Stimulated activated CD4-positive, alpha-beta T cell treated with anti-CD3 and anti-CD28 coated beads, TNF-alpha, amount 100 ng/mL, for 48 hours (primary cell): ENCODE measurements around the gene G6PC2.

Source experiments
- DNase-seq, 3 donors: peaks; one replicate each; pipeline ENCODE4 v3.0.0-alpha.2; 2020; ENCODE audit warnings: low read depth in 3 of 3

The G6PC2 gene

DNA sequence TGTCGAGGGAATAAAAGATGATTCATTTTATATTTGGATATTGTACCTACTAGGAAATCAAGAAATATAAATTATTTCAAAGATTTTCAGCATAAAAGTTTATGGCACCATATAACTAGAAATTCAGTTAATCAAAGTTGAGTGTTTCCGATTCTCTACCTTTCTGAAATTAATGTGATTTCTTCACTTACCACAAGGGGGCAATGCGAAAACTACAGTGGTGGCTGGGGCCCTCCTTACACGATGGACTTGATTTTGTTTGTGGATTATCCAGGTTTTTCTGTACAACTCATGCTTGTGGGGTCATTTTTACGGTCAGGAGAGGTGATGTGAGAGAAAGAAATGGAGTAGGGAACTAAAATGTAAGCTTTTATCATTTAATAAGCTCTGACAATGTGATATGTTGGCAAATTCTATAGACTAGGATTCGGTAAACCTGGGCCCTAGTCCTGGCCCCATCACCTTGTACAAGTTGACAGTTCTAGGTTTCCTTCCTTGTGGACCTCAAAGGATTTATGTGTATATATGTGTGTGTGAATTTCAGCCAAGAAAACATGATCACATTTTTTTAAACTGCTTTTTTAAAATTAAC lies 47.6 kb downstream of the G6PC2 start:
- no peak for DNase-seq

DNA sequence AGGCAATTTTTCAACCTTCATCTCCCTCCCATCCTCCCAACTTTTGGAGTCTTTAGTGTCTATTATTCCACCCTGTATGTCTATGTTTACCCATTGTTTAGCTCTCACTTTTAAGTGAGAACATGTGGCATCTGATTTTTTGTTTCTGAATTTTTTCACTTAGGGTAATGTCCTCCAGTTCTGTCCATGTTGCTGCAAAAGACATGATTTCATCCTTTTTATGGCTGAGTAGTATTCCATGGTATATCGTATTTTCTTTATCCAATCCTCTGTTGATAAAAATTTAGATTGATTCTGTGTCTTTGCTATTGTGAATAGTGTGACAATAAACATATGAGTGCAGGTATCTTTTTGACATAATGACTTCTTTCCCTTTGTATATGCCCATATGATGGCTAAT lies 48.2 kb downstream of the G6PC2 start:
- no peak for DNase-seq

DNA sequence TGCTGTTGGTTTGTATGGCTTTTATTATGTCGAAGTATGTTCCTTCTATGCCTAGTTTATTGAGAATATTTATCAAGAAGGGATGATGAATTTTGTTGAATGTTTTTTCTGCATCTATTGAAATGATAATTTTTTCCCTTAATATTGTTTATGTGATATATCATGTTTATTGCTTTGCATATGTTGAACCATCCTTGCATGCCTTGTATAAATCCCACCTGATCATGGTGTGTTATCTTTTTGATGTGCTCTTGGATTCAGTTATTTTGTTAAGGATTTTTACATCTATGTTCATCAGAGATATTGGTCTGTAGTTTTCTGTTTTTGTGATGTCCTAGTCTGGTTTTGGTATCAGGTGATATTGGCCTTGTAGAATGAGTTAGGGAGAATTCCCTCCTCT lies 50.8 kb downstream of the G6PC2 start:
- DNase-seq, result no peak

DNA sequence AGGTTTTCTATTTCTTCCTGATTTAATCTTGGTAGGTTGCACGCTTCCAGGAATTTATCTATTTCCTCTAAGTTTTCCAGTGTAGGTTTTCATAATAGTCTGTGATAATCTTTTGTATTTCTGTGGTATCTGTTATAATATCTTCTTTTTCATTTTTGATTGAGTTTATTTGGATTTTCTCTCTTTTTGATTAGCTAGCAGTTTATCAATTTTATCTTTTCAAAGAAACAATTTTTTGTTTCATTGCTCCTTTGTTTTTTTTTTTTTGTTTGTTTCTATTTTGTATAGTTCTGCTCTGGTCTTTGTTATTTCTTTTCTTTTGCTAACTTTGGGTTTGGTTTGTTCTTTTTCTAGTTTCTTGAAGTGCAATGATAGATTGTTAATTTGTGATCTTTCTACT lies 51.3 kb downstream of the G6PC2 start:
- no peak for DNase-seq

DNA sequence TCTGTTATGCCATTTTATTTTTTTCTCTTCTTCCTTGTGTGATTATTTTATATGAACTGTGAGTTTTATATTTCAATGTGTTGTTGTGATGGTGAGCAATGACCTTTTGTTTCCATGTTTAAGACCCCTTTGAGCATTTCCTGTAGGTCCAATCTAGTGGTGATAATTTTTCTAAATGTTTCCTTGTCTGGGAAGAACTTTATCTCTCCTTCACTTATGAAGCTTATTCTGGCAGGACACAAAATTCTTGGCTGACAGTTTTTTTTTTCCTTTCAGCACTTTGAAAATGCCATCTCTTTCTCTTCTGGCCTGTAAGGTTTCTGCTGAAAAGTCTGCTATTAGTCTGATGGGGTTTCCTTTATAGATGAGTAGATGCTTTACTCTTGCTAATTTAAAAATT lies 53.2 kb downstream of the G6PC2 start:
- DNase-seq, result no peak

DNA sequence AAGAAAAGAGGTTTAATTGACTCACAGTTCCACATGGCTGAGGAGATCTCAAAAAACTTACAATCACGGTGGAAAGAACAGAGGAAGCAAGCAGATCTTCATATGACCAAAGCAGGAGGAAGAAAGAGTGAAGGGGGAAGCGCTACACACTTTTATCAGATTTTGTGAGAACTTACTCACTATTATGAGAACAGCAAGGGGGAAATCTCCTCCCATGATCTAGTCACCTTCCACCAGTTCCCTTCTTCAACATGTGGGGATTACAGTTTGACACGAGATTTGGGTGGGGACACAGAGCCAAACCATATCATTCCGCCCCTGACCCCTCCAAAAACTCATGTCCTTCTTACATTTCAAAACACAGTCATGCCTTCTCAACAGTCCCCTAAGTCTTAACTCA lies 54.2 kb downstream of the G6PC2 start:
- DNase-seq, result no peak

DNA sequence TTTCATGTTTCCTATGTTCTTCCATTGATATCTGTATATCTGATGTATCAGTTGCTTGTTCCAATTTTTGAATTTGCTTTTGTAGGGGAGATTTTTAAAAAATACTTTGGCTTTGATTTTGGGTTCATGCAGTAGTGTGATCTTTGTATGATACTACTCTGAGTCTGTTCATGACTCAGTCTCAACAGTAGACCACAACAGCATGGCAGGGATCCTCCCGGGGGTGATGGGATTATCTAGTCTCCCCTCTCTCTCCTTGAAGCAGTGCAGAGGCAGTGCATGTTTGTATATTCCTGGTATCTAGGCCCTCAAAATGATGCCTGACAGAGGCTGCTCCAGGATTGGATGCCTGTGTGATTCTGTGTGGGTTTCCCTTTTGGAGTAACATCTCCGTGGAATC lies 55.3 kb downstream of the G6PC2 start:
- no peak for DNase-seq
